ENCODE results near the gene SV2B.

DNA sequence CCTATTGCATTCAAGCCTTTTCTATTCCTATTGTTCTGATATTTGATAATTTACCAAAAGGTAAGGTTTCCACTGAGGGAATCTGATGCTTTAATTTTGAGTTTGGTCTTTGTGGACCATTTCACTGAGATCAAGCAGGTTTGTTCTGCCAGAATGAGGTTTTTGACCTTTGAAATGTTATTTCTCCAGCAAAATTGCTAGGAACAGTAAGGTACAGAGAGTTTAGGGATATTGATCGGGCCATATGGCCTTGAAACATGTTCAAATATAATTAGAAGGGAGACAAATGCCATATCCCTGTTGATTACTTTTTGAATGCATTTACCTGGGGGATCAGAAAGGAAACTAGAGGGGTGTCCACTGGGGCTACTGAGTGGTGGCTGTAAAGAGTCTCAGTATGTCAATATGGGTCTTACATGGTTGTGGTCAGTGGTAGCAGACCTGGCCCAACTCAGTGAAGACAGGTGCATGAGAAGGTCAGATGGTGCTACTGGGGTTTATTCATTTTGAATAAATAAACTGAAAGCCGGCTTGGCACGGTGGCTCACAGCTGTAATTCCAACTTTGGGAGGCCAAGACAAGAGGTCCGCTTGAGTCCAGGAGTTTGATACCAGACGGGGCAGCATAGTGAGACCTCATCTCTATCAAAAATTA is 100.2 kb downstream of the SV2B start:
- no peak for TF ChIP-seq POLR2A (IDR thresholded peaks at IDR 0.05)
- TF ChIP-seq, protein P1, sequence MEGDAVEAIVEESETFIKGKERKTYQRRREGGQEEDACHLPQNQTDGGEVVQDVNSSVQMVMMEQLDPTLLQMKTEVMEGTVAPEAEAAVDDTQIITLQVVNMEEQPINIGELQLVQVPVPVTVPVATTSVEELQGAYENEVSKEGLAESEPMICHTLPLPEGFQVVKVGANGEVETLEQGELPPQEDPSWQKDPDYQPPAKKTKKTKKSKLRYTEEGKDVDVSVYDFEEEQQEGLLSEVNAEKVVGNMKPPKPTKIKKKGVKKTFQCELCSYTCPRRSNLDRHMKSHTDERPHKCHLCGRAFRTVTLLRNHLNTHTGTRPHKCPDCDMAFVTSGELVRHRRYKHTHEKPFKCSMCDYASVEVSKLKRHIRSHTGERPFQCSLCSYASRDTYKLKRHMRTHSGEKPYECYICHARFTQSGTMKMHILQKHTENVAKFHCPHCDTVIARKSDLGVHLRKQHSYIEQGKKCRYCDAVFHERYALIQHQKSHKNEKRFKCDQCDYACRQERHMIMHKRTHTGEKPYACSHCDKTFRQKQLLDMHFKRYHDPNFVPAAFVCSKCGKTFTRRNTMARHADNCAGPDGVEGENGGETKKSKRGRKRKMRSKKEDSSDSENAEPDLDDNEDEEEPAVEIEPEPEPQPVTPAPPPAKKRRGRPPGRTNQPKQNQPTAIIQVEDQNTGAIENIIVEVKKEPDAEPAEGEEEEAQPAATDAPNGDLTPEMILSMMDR (IDR thresholded peaks at IDR 0.05), result no peak

Measured in breast epithelium (tissue), 3 donors.